MM.1S (cell line): ENCODE measurements around the gene CCDC134.
"Not testable (repeated sequence)": the region's sequence is repeated elsewhere in the genome, so short reads cannot be mapped to it uniquely, and the experiment has no call there.

ENCODE experiments used
- DNase-seq: peaks from one replicate; pipeline ENCODE4 v3.0.0-alpha.2; 2015
- H2AFZ ChIP-seq: fragments of 300-600 bp; sonication (generic); 2 replicates; pipeline ENCODE4 v1.6.0; 2016; ENCODE audit warnings: antibody characterized with exemption, low read length
- H3F3A ChIP-seq: fragments of 300-600 bp; sonication (generic); 2 replicates; pipeline ENCODE4 v1.6.1; 2016; ENCODE audit warnings: mild to moderate bottlenecking, antibody characterized with exemption, low read length, moderate library complexity, mixed read lengths; ENCODE audit not compliant: insufficient read depth
- H3K27ac ChIP-seq: fragments of 300-600 bp; sonication (generic); 2 replicates; pipeline ENCODE4 v1.5.1; 2016; ENCODE audit warnings: mild to moderate bottlenecking, low read length
- H3K27me3 ChIP-seq: fragments of 300-600 bp; sonication (generic); replicated peaks from 2 replicates; pipeline ENCODE4 v1.6.0; 2016; ENCODE audit warnings: low read length; ENCODE audit not compliant: insufficient read depth
- H3K36me3 ChIP-seq: fragments of 300-600 bp; sonication (generic); replicated peaks from 2 replicates; pipeline ENCODE4 v1.6.1; 2016; ENCODE audit warnings: mild to moderate bottlenecking, low read length, mixed read lengths; ENCODE audit not compliant: insufficient read depth
- H3K4me1 ChIP-seq: fragments of 300-600 bp; sonication (generic); 2 replicates; pipeline ENCODE4 v1.6.1; 2016; ENCODE audit warnings: low read length, mixed read lengths
- H3K4me2 ChIP-seq: fragments of 300-600 bp; sonication (generic); 2 replicates; pipeline ENCODE4 v1.6.0; 2016; ENCODE audit warnings: low read depth, low read length
- H3K4me3 ChIP-seq: fragments of 300-600 bp; sonication (generic); 2 replicates; pipeline ENCODE4 v1.5.1; 2016; ENCODE audit warnings: low read length, mixed read lengths
- H3K79me2 ChIP-seq: fragments of 300-600 bp; sonication (generic); 2 replicates; pipeline ENCODE4 v1.6.1; 2016; ENCODE audit warnings: mixed run types, low read length, mixed read lengths
- H3K9ac ChIP-seq: fragments of 300-600 bp; sonication (generic); 2 replicates; pipeline ENCODE4 v1.6.1; 2016; ENCODE audit warnings: low read length, mixed read lengths
- H3K9me2 ChIP-seq: fragments of 300-600 bp; sonication (generic); replicated peaks from 2 replicates; pipeline ENCODE4 v1.6.1; 2016; ENCODE audit warnings: mild to moderate bottlenecking, low read length, mixed read lengths; ENCODE audit not compliant: insufficient read depth
- H3K9me3 ChIP-seq: fragments of 300-600 bp; sonication (generic); replicated peaks from 2 replicates; pipeline ENCODE4 v1.6.1; 2016; ENCODE audit warnings: mild to moderate bottlenecking, low read length, mixed read lengths; ENCODE audit not compliant: insufficient read depth
- H4K20me1 ChIP-seq: fragments of 300-600 bp; sonication (generic); 2 replicates; pipeline ENCODE4 v1.6.1; 2016; ENCODE audit warnings: mild to moderate bottlenecking, low read length, moderate library complexity, mixed read lengths; ENCODE audit not compliant: insufficient read depth
- EZH2 ChIP-seq: fragments of 300-600 bp; sonication (generic); optimal IDR thresholded peaks from 2 replicates; pipeline ENCODE3; 2017; ENCODE audit warnings: low read depth, mild to moderate bottlenecking, antibody characterized with exemption, low read length, mixed read lengths
- EZH2phosphoT487 ChIP-seq: fragments of 300-600 bp; sonication (generic); IDR thresholded peaks from 2 replicates; pipeline ENCODE4 v1.6.1; 2018; ENCODE audit warnings: antibody characterized with exemption, low read length
- TF ChIP-seq, protein P1 (sequence below): fragments of 300-600 bp; sonication (generic); IDR thresholded peaks from 2 replicates; pipeline ENCODE4 v1.5.1; 2016; ENCODE audit warnings: antibody characterized with exemption, low read length, mixed read lengths

The CCDC134 gene

DNA sequence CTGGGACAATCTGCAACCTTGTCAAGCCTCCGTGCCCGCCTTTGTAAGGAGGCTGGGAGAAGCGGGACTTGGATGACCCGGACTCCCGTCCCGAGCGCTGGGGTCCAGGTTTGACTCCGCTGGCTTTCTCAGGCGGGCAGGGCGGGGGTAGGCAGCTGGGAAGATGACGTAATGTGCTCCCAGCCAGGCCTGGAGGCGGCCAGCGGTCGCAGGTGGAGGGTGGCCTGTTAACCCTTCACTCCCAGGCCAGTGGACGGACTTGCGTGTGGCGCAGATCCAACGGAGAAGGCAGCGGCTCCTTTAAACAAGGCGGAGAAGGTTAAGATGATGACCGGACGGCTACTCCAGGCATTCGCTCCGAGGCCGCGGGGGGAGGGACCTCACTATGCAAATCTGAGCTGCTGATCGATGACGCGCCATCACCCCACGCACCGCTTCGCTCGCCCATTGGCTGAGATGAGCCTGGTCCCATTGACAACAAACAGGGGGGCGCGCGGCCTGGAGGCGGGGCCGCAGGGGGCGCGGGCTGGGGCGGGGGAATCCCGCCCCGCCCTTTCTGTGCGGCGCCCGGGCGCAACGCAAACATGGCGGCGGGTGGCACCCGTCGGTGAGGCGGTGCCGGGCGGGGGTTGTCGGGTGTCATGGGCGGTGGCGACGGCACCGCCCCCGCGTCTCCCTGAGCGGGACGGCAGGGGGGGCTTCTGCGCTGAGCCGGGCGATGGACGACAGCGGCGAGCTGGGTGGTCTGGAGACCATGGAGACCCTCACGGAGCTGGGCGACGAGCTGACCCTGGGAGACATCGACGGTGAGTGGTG lies 32.3 kb downstream of the CCDC134 start, which contains the start of gene SREBF2:
Gene SREBF2 (plus strand): TSS at position 553 of the 816 bp plus-strand sequence. CDS start 166 bp downstream, at position 719.
- Histone ChIP-seq H2AFZ (peak within 1 kb of the TSS; percentile 23; the same call in 1 of the 2 replicates), H3K4me1 (peaks cover 35% of the 10 kb centered on the region)

GRCh38 chr22:41833369-41834004 lies 33.0 kb downstream of the CCDC134 start:
- Histone ChIP-seq H3K9me3 (no peaks in the 10 kb centered on the region), H3K4me1 (peaks cover 28% of the 10 kb centered on the region), H3F3A (peaks cover 25% of the 10 kb centered on the region), H3K27me3 (no peaks in the 10 kb centered on the region), H3K9ac (peak overlapping the region; percentile 96), H3K79me2 (peaks cover 58% of the 10 kb centered on the region), H3K4me3 (peak overlapping the region; percentile 71), H3K36me3 (peaks cover 10% of the 10 kb centered on the region; the same call in 1 of the 2 replicates), H4K20me1 (peaks cover 12% of the 10 kb centered on the region; the same call in 1 of the 2 replicates), H2AFZ (no peak overlapping the region), H3K4me2 (peak overlapping the region; percentile 68), H3K27ac (peak overlapping the region; percentile 74), H3K9me2 (no peaks in the 10 kb centered on the region)
- peak; percentile 50 for DNase-seq
- TF ChIP-seq EZH2 = no peak
- TF ChIP-seq, protein P1, sequence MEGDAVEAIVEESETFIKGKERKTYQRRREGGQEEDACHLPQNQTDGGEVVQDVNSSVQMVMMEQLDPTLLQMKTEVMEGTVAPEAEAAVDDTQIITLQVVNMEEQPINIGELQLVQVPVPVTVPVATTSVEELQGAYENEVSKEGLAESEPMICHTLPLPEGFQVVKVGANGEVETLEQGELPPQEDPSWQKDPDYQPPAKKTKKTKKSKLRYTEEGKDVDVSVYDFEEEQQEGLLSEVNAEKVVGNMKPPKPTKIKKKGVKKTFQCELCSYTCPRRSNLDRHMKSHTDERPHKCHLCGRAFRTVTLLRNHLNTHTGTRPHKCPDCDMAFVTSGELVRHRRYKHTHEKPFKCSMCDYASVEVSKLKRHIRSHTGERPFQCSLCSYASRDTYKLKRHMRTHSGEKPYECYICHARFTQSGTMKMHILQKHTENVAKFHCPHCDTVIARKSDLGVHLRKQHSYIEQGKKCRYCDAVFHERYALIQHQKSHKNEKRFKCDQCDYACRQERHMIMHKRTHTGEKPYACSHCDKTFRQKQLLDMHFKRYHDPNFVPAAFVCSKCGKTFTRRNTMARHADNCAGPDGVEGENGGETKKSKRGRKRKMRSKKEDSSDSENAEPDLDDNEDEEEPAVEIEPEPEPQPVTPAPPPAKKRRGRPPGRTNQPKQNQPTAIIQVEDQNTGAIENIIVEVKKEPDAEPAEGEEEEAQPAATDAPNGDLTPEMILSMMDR = no peak
- TF ChIP-seq EZH2phosphoT487 = no peak

More for the DNA sequence above, 32.3 kb downstream of the CCDC134 start, which contains the start of gene SREBF2:
- Histone ChIP-seq H3K79me2 (peaks cover 51% of the 10 kb centered on the region), H3K4me3 (peak within 1 kb of the TSS; percentile 71), H3K27ac (peak within 1 kb of the TSS; percentile 87), H3K27me3 (no peaks in the 10 kb centered on the region), H3K9me3 (no peaks in the 10 kb centered on the region), H3K9ac (peak within 1 kb of the TSS; percentile 96), H3K4me2 (peak within 1 kb of the TSS; percentile 95), H3F3A (peaks cover 32% of the 10 kb centered on the region), H3K9me2 (no peaks in the 10 kb centered on the region), H3K36me3 (peaks cover 10% of the 10 kb centered on the region; the same call in 1 of the 2 replicates), H4K20me1 (peaks cover 6% of the 10 kb centered on the region; the same call in 1 of the 2 replicates)
- TF ChIP-seq, protein P1 = no peak
- TF ChIP-seq EZH2 (no peak), EZH2phosphoT487 (no peak)
- DNase-seq = peak; percentile 100

DNA sequence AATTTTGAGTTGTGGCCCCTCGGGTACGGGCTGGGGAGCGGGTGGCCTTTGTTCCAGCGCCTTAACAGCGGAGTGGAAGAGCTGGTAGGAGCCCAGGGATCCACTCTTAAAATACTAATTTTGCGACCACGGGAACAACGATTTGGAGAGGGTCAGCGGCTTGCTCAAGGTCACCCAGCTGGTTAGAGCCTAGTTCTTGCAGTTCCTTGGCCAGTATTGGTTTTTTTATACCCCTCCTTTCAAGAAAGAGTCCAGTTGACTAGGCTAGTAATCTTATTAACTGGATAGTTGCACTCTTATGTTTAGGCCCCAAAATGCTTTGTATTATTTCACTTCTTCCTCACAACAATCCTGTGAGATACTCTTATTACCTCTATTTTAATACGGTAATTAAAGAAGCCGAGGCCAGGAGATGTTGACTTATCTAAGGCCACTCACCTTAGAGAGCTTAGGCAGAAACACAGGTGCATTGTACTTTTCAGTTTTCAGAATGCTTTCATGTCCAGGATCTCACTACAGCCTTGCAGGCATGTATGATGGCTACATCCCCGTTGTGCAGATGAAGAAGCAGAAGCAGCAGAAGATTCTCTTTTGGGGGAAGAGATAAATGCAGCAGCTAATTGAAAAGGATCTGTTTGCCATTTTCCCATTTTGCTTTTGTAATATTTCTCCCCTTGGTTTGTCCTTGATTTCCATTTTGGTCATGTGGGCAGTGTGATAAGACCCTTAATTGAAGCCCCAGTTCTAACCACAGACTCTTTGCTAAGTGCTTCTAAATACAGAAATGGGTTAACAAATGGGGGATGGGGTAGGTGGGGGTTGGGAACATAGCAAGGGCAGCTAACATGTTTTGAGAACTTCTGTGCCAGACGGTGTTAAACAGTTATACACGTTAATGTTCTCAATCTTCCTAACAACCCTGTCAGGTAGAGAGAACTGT lies 33.8 kb downstream of the CCDC134 start:
- H3K9me3 ChIP-seq = no peaks in the 10 kb centered on the region
- peaks cover 16% of the 10 kb centered on the region; the same call in 1 of the 2 replicates for H4K20me1 ChIP-seq
- H3K4me3 ChIP-seq = peak overlapping the region; percentile 71
- H3K27ac ChIP-seq = peak overlapping the region; percentile 74
- peaks cover 21% of the 10 kb centered on the region for H3F3A ChIP-seq
- H3K79me2 ChIP-seq = peaks cover 66% of the 10 kb centered on the region
- TF ChIP-seq EZH2phosphoT487 (no peak), EZH2 (no peak)
- TF ChIP-seq, protein P1 = no peak
- peaks cover 20% of the 10 kb centered on the region for H3K4me1 ChIP-seq
- H3K9me2 ChIP-seq = no peaks in the 10 kb centered on the region
- H2AFZ ChIP-seq = no peak overlapping the region
- H3K27me3 ChIP-seq = no peaks in the 10 kb centered on the region
- DNase-seq = peak; percentile 43
- peak overlapping the region; percentile 96 for H3K9ac ChIP-seq
- H3K36me3 ChIP-seq = peaks cover 10% of the 10 kb centered on the region; the same call in 1 of the 2 replicates
- peak overlapping the region; percentile 68 for H3K4me2 ChIP-seq

DNA sequence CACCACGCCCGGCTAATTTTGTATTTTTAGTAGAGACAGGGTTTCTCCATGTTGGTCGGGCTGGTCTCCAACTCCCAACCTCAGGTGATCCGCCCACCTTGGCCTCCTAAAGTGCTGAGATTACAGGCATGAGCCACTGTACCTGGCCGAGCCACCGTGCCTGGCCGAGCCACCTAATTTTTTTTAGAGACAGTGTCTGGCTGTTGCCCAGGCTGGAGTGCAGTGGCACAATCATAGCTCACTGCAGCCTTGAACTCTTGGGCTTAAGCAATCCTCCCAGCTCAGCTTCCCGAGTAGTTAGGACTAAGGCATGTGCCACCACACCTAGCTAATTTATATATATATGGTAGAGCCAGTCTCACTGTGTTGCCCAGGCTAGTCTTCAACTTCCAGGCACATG lies 35.0 kb downstream of the CCDC134 start:
- not testable (repeated sequence) for H2AFZ ChIP-seq, DNase-seq, H3K9ac ChIP-seq, H3K27ac ChIP-seq, H3K4me3 ChIP-seq, H3K9me3 ChIP-seq, H3K27me3 ChIP-seq, H3K4me2 ChIP-seq, H3K9me2 ChIP-seq
- Histone ChIP-seq H3K36me3 (peaks cover 10% of the 10 kb centered on the region; the same call in 1 of the 2 replicates), H3K4me1 (peaks cover 19% of the 10 kb centered on the region), H3K79me2 (peaks cover 78% of the 10 kb centered on the region), H3F3A (peaks cover 21% of the 10 kb centered on the region), H4K20me1 (peaks cover 24% of the 10 kb centered on the region)
